HG03342 (cell line): ENCODE results near the gene DLX2.
A peak's percentile ranks its signal among the peaks of the same experiment; 100 is the strongest.

Experiments
- ATAC-seq: cut with Tn5 transposase; IDR thresholded peaks from one replicate; pipeline ENCODE4 v1.9.1; 2021; ENCODE audit warnings: mild to moderate bottlenecking, moderate library complexity; ENCODE audit not compliant: unreplicated experiment

DLX2 gene

GRCh38 chr2:172094294-172095145 lies 8.2 kb downstream of the DLX2 start:
- ATAC-seq: no peak

DNA sequence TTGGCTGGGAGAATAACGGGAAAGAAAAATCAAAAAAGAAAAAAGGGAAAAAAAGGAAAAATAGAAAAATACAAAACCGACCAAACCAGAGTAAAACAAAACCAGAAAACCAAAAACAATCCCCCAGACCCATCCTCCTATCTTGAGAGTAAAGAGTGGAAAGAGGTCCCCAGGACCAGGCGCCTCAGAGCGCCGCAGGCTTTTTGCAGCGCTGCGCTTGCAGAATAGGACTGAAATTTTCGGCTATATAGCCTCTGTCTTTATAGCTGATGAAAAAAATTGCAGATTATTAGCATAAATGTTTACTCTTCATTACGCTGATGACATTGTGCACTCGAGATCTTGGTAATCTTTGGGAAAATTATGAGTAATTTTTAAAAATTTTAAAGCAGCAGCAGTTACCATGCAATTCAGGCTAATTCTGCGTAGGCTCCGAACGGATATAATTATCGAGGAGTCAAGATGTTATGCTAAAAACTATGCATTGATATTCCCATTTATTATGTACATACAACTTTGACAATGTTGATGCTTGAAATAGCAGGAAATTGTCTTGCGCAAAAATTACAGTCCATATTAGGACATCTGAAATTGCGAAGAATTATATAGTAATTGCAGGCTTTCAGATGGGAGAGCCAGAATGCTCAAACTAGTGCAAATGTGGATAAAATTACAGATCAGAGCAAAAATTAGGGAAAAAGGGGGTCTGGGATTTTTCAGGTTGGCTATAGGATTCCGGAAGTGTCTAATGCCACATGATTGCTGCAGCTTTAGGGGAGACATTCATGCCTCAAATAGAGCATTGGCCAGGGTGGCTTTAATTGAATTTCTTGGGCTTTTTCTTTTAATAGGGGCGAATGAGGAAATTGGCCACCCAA lies 9.0 kb downstream of the DLX2 start:
- no peak for ATAC-seq

DNA sequence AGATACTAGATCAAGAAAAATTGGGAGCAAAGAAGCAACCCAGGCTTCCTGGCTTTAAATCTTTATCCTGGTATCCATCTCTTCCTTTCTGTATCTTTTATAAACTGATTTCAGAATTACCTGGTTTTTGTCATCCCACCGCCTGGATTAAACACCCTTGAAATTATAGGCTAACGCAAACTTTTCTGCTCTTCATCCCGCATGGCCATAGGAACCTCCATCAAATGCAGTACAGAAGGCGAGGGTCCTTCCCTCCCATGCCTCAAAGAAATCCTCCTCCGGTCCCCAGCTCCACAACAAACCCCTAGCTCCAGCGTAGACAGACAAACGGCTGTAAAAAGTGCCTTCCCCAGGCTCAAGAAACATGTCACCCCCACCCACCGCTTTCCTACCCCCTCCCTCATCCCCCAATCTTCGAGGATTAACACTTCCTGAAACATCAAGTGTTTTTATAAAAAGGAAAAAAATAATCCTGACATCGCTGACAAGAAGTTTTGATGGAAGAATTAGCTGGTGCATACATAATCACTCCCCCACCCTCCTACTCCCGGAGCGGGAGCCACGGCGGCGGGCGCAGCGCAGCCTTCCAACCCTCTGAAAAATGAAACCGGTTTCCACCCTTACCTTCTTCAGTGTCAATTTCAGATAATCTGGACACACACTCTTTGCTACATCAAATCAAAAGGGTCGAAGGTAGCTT lies 9.8 kb downstream of the DLX2 start:
- no peak for ATAC-seq

DNA sequence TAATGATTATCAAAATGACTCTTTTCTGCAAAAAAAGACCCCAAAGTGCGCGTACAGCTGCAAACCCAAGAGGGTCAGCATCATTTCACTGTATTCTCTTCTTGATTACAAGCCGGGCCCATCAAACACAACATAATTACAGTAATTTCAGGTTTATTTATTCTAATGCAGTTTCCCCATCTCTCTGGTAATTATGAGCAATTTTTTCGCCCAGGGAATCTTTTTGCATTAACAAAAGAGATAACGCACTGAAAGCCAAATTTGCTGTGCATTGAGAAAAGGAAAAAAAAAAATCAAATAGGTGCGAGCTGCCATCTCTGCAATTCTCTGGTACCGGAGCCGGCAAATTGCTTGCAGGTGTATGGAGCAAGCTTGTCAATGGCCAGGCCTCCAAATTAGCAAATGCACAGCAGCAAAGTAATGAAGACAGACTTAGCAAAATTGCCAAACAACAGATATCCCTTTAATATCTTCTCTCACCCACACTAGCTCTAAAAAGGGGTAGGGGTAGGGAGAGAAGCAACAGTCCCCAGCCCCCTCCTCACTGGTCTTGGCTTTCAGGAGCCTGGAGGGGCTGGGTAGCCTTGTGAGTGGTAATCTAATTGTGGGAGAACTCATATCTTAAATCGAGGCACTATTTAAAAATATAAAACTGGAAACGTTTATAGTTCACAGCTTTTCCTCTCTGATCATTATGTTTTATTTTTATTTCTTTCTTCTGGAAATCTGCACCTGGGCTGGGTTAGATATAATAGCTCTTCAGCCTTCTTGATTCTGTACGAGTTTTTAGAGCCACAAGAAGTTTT lies 10.7 kb downstream of the DLX2 start:
- ATAC-seq: no peak

DNA sequence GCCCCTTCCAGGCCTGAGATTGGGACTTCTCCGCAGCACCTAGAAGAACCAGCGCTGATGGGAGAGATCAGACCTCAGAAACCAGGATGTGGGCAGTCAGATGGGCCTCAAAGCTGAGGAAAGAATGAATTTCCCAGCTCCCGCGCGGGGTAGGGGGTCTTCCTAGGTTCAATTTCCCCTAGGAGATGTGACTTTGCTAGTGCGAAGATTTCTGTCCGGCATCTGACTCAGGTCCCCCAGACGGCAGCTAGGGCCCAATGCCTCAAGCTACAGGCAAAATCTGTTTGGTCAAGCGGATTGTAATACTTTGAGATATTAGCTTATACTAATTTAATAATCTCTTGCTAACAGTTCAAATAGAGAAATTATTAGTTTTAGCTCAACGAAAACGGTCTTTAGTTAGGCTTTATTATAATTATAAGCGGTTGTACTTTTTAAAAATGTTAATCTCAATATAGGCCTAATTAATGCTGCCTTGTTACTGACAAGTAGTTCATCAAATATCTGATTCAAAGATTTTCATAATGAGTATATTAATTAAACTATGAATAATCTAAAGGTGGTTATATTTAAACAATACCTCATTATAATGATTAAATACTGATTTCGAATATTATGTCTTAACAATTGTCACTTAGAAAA lies 11.6 kb downstream of the DLX2 start:
- ATAC-seq: no peak

- ATAC-seq: no peak
Observed at GRCh38 chr2:172090044-172090961, 12.4 kb downstream of the DLX2 start.

GRCh38 chr2:172089633-172090032 lies 13.1 kb downstream of the DLX2 start:
- ATAC-seq: no peak

DNA sequence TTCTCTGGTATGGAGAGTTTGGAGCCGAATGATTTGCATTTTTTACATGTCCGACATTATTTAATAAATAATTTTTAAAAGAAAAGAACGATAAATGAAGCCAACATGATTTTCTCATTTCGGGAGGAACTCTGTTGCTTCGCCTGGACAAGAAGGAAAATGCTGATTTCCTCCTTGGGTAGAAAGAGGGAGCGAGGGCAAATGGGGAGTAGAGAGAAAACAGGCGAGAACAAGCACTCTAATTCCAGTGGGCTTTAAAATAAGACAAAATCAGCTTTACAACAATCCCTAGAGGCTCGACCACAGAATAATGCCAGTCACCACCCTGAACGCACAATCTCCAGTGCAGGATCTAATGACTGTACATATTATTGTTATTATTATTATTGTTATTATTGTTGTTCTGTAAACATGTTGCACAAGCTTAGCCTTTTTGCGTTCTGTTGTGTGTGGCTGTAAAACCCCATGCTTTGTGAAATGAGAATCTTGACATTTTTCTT lies 13.6 kb downstream of the DLX2 start:
- ATAC-seq: no peak

DNA sequence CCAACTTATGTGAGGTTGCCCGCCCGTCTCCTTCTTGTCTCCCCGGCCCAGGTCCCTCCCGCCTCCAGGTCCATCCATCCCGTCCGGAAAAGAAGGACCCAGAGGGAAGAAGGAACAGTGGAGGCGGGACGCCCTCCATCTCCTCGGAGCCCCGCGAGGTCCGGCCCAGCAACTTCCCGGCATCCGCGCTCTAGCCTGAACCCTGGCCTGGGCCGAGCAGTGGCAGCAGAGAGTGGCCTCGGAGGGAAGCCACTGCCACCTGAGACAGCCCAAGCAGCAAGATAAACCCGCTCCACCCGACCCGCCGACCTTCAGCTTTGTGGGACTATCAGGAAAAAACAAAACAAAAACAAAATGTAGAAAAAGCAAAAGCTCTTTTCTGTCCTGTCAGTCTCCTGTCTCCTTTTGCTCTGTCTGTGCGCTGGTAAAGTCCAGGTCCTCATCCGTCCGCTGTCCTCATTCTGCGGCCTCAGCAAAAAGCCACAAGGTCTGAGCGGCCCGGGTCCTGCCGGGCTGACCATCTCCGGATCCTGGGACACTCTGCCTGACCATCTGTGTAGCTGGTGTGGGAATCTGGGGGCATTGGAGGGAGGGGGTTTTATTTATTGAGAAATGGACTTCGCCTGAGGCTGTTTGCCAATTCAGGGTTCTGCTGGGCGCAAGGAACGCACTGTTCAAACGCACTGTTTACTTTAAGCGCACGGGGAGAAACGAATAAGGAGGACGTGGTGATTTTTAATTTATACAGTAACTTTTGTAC lies 14.3 kb downstream of the DLX2 start:
- ATAC-seq: no peak

GRCh38 chr2:172087780-172088244 lies 14.9 kb downstream of the DLX2 start:
- no peak for ATAC-seq

- ATAC-seq: no peak
Observed at GRCh38 chr2:172087207-172087779, 15.4 kb downstream of the DLX2 start.

GRCh38 chr2:172086241-172087206 lies 16.2 kb downstream of the DLX2 start:
- no peak for ATAC-seq

GRCh38 chr2:172085460-172086159 lies 17.1 kb downstream of the DLX2 start, which contains the start of gene DLX1:
TSS of gene DLX1 (plus strand) at chr2:172085507. CDS start at chr2:172085678, 171 bp downstream.
- ATAC-seq: peak; percentile 16

- peak; percentile 81 for ATAC-seq
Observed at GRCh38 chr2:172084645-172085459, 17.8 kb downstream of the DLX2 start.

- ATAC-seq: no peak
Observed at GRCh38 chr2:172084395-172084644, 18.4 kb downstream of the DLX2 start.
